BE2C (cell line): ENCODE data around the gene API5.

Source experiments
- DNase-seq: peaks from one replicate; pipeline ENCODE4 v3.0.0-alpha.2; 2020
- H3K27me3 ChIP-seq: fragments of 250-450 bp; sonication (Bioruptor Pico); 2 replicates; pipeline ENCODE4 v1.5.1; 2020; ENCODE audit warnings: mild to moderate bottlenecking
- H3K36me3 ChIP-seq: fragments of 250-450 bp; sonication (Bioruptor Pico); 2 replicates; pipeline ENCODE4 v1.5.1; 2020; ENCODE audit warnings: mild to moderate bottlenecking
- H3K4me1 ChIP-seq: fragments of 250-450 bp; sonication (Bioruptor Pico); 2 replicates; pipeline ENCODE4 v1.5.1; 2020
- H3K4me3 ChIP-seq: 2 replicates; pipeline ENCODE4 v1.5.1; 2011; ENCODE audit warnings: low read depth, low read length
- H3K9me3 ChIP-seq: fragments of 250-450 bp; sonication (Bioruptor Pico); 2 replicates; pipeline ENCODE4 v1.5.1; 2020
- CTCF ChIP-seq: IDR thresholded peaks from 2 replicates; pipeline ENCODE4 v1.5.1; 2012; ENCODE audit warnings: mild to moderate bottlenecking, low read depth, low read length

Gene API5

GRCh38 chr11:43382614-43383013 is 70.8 kb downstream of the API5 start:
- no peaks in the 10 kb centered on the region for H3K4me1 ChIP-seq
- no peak for TF ChIP-seq CTCF
- H3K36me3 ChIP-seq, result no peaks in the 10 kb centered on the region

GRCh38 chr11:43384393-43384792 is 72.6 kb downstream of the API5 start:
- H3K36me3 ChIP-seq, result no peaks in the 10 kb centered on the region
- no peak overlapping the region for H3K4me3 ChIP-seq
- no peak for TF ChIP-seq CTCF
- DNase-seq, result no peak
- no peaks in the 10 kb centered on the region for H3K27me3 ChIP-seq
- H3K9me3 ChIP-seq, result no peaks in the 10 kb centered on the region
- no peaks in the 10 kb centered on the region for H3K4me1 ChIP-seq

More at GRCh38 chr11:43382614-43383013, 70.8 kb downstream of the API5 start:
- no peaks in the 10 kb centered on the region for H3K27me3 ChIP-seq
- no peak for DNase-seq
- H3K9me3 ChIP-seq, result no peaks in the 10 kb centered on the region
- H3K4me3 ChIP-seq, result no peak overlapping the region

GRCh38 chr11:43392713-43393112 is 80.9 kb downstream of the API5 start:
- no peaks in the 10 kb centered on the region; the same call in 1 of the 2 replicates for H3K36me3 ChIP-seq
- TF ChIP-seq CTCF, result no peak
- H3K4me3 ChIP-seq, result no peak overlapping the region
- H3K9me3 ChIP-seq, result no peaks in the 10 kb centered on the region
- DNase-seq, result no peak
- no peaks in the 10 kb centered on the region for H3K4me1 ChIP-seq
- no peaks in the 10 kb centered on the region for H3K27me3 ChIP-seq

- no peaks in the 10 kb centered on the region for H3K9me3 ChIP-seq
- no peaks in the 10 kb centered on the region for H3K4me1 ChIP-seq
- no peaks in the 10 kb centered on the region for H3K27me3 ChIP-seq
- TF ChIP-seq CTCF, result no peak
- no peak overlapping the region for H3K4me3 ChIP-seq
- DNase-seq, result peak; percentile 51
- no peaks in the 10 kb centered on the region; the same call in 1 of the 2 replicates for H3K36me3 ChIP-seq
These were observed 82.1 kb downstream of the API5 start for GRCh38 chr11:43393765-43394355.
